Choroid plexus epithelial cell (primary cell): ENCODE data around the gene CAMK2B.

Source experiments
- DNase-seq: peaks from one replicate; pipeline ENCODE4 v3.0.0-alpha.2; 2010; ENCODE audit warnings: low read depth
- H3K4me3 ChIP-seq: 2 replicates; pipeline ENCODE4 v1.5.1; 2011; ENCODE audit warnings: low read depth, mild to moderate bottlenecking, control low read depth, low read length, moderate library complexity
- CTCF ChIP-seq: conservative IDR thresholded peaks from 2 replicates; pipeline ENCODE4 v1.5.1; 2011; ENCODE audit warnings: low read depth, mild to moderate bottlenecking, control low read depth, inconsistent platforms, low read length, moderate library complexity

The CAMK2B gene

DNA sequence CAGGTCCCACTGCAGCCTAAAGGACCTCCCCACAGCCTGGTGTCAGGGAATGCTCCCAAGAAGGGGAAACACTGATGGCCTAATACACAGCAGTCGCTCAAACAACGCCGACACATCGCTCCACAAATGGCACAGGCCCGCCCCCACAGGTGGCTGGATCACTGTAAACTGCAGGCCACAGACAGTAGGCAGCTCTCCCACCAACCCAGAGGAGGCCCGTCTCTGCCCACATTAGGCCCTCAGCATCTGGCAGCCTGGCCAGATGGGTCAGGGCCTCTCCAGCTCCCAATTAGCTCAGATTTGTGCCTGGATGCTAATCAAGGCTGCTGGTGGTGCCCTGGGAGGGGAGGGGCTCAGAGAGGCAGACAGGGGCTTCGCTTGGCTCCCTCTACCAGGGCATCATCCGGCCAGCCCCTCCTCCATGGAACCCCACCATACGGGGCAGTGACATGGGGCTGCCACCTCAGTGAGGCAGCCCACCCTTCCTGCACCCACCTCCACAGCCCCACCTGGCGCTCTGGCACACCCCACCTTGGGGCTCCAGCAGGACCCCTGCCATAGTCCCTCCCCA is 42.7 kb downstream of the CAMK2B start:
- TF ChIP-seq CTCF = no peak
- no peak overlapping the region for H3K4me3 ChIP-seq
- DNase-seq = no peak

GRCh38 chr7:44281811-44282600 is 43.4 kb downstream of the CAMK2B start:
- TF ChIP-seq CTCF = no peak

GRCh38 chr7:44280993-44281721 is 44.2 kb downstream of the CAMK2B start:
- no peak overlapping the region for H3K4me3 ChIP-seq
- TF ChIP-seq CTCF = no peak
- DNase-seq = no peak

More at GRCh38 chr7:44281811-44282600, 43.4 kb downstream of the CAMK2B start:
- no peak for DNase-seq
- H3K4me3 ChIP-seq = no peak overlapping the region

GRCh38 chr7:44280636-44280992 is 44.8 kb downstream of the CAMK2B start:
- DNase-seq = no peak
- no peak for TF ChIP-seq CTCF

DNA sequence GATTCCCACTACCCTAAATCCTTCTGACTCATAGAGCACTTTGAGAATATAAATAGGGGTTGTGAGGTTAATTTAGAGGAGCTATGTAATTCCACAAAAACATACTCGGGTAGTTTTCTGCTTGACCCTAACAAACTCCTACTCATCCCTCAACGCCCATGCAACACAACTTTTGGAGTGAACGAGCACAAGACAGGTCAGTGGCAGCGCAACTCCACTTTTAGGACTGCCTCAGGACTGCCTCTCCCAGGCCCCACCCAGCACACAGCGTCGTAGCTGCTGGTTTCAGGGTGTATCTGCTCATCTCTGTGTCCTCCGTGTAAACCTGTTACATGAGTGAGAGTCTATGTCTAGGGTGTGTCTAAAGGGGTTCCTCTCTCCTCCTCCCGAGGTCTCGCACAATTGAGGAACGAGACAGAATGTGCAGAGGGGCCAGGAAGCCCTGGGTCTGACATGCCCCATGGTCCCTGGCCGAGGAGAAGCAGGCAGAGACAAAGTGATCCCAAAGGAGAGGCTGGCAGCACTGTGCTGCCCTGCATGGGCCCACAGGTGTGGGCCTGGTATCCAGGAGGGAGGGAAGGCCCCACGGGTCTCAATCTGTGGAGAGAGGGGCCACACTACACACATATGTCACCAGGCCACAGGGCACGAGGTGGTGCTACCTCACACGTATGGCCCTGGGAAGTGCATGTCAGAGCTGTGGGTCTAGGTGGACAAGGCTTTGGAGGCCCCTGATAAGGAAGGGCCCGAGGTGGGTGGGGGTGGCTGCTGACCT is 45.5 kb downstream of the CAMK2B start:
- no peak for DNase-seq
- no peak for TF ChIP-seq CTCF
- H3K4me3 ChIP-seq = no peak overlapping the region

More at GRCh38 chr7:44280636-44280992, 44.8 kb downstream of the CAMK2B start:
- no peak overlapping the region for H3K4me3 ChIP-seq

- no peak overlapping the region for H3K4me3 ChIP-seq
- DNase-seq = no peak
- no peak for TF ChIP-seq CTCF
Measured at GRCh38 chr7:44279286-44279685, 46.1 kb downstream of the CAMK2B start.
